ENCODE data around the gene MFSD12.

MFSD12 gene

GRCh38 chr19:3556423-3556977 is 886 bp downstream of the MFSD12 start:
- H3K4me3 ChIP-seq (ENCODE audit: low read depth, low read length) = peak overlapping the region; percentile 64
- in situ Hi-C loops (cut with HindIII; ENCODE audit: low sequenced_read_pairs) = no loop called here
- no peak for DNase-seq (ENCODE audit: low read depth, low spot score)
- no peak for TF ChIP-seq CTCF (IDR thresholded peaks at IDR 0.05; ENCODE audit: low read depth, low read length)

- no peak for DNase-seq (ENCODE audit: low read depth, low spot score)
- no peak for TF ChIP-seq CTCF (IDR thresholded peaks at IDR 0.05; ENCODE audit: low read depth, low read length)
- in situ Hi-C loops (cut with HindIII; ENCODE audit: low sequenced_read_pairs) = no loop called here
Measured at GRCh38 chr19:3555653-3556422, 1.5 kb downstream of the MFSD12 start.

GRCh38 chr19:3554254-3555083 is 2.9 kb downstream of the MFSD12 start:
- in situ Hi-C loops (cut with HindIII; ENCODE audit: low sequenced_read_pairs) = no loop called here
- no peak for TF ChIP-seq CTCF (IDR thresholded peaks at IDR 0.05; ENCODE audit: low read depth, low read length)
- H3K4me3 ChIP-seq (ENCODE audit: low read depth, low read length) = no peak overlapping the region
- DNase-seq (ENCODE audit: low read depth, low spot score) = no peak

More at GRCh38 chr19:3555653-3556422, 1.5 kb downstream of the MFSD12 start:
- peak overlapping the region; percentile 64 for H3K4me3 ChIP-seq (ENCODE audit: low read depth, low read length)

GRCh38 chr19:3551792-3552095 is 5.6 kb downstream of the MFSD12 start:
- no peak for TF ChIP-seq CTCF (IDR thresholded peaks at IDR 0.05; ENCODE audit: low read depth, low read length)
- in situ Hi-C loops (cut with HindIII; ENCODE audit: low sequenced_read_pairs) = no loop called here
- H3K4me3 ChIP-seq (ENCODE audit: low read depth, low read length) = no peak overlapping the region
- no peak for DNase-seq (ENCODE audit: low read depth, low spot score)

GRCh38 chr19:3550947-3551791 is 6.2 kb downstream of the MFSD12 start:
- no peak for DNase-seq (ENCODE audit: low read depth, low spot score)
- no peak overlapping the region for H3K4me3 ChIP-seq (ENCODE audit: low read depth, low read length)
- in situ Hi-C loops (cut with HindIII; ENCODE audit: low sequenced_read_pairs) = no loop called here
- TF ChIP-seq CTCF (IDR thresholded peaks at IDR 0.05; ENCODE audit: low read depth, low read length) = no peak

- no peak overlapping the region for H3K4me3 ChIP-seq (ENCODE audit: low read depth, low read length)
- in situ Hi-C loops (cut with HindIII; ENCODE audit: low sequenced_read_pairs) = no loop called here
- no peak for DNase-seq (ENCODE audit: low read depth, low spot score)
- TF ChIP-seq CTCF (IDR thresholded peaks at IDR 0.05; ENCODE audit: low read depth, low read length) = no peak
Measured at GRCh38 chr19:3549816-3550215, 7.6 kb downstream of the MFSD12 start.
